ENCODE measurements around the gene C4A. TPM values are rescaled to one million over a fixed set of nuclear protein-coding genes. Genes with fewer than 3 reads are reported as not detected.

C4A gene
- total RNA-seq, 2 experiments from 2014 or later = 2.8 to 3.2 TPM

GRCh38 chr6:32050562-32050961 lies 68.7 kb downstream of the C4A start:
- no peak for ATAC-seq
- no peaks in the 10 kb centered on the region for H3K4me1 Mint-ChIP-seq (ENCODE audit: low read depth)
- no peaks in the 10 kb centered on the region for H3K9me3 Mint-ChIP-seq

More at GRCh38 chr6:32050562-32050961, 68.7 kb downstream of the C4A start:
- TF ChIP-seq CTCF (IDR thresholded peaks at IDR 0.05) = no peak
- no peak for DNase-seq
- intact Hi-C loops (cut with micrococcal nuclease) = no loop called here
- no peaks in the 10 kb centered on the region for H3K36me3 Mint-ChIP-seq (ENCODE audit: low read depth)
- no peak overlapping the region for H3K27ac Mint-ChIP-seq
- CTCF ChIA-PET = no interaction called here
- H3K4me3 Mint-ChIP-seq = no peak overlapping the region
- H3K27me3 Mint-ChIP-seq = peaks cover 3% of the 10 kb centered on the region
- POLR2A ChIA-PET = no interaction called here

Small RNA genes lying within 50 kb of the gene (microRNA-seq; reads per million reads assigned to microRNA genes)
- gene MIR1236 (ENCODE audit: borderline microRNAs expressed, borderline replicate concordance) = not detected

Other genes with a start within 250 kb of the C4A start
- 100 to 1,000 TPM; 334 to 346 TPM for gene CLIC1, start 245.5 kb upstream of the C4A start, total RNA-seq
- gene MSH5, start 242.1 kb upstream of the C4A start, total RNA-seq = 100 to 1,000 TPM in 1 of 2 experiments, 10 to 100 TPM in 1; 96.9 to 105 TPM
- 10 to 100 TPM; 13.6 to 18.7 TPM for gene SAPCD1, start 219.4 kb upstream of the C4A start, total RNA-seq
- 1 to 10 TPM; 1.6 TPM for gene VWA7, start 204.7 kb upstream of the C4A start, total RNA-seq
- gene VARS1, start 186.3 kb upstream of the C4A start, total RNA-seq = 100 to 1,000 TPM; 150 to 153 TPM
- 100 to 1,000 TPM; 117 to 120 TPM for gene LSM2, start 175.1 kb upstream of the C4A start, total RNA-seq
- gene HSPA1L, start 166.8 kb upstream of the C4A start, total RNA-seq = 1 to 10 TPM; 1.7 to 2.0 TPM
- gene HSPA1A, start 166.5 kb upstream of the C4A start, total RNA-seq = 10 to 100 TPM; 36.6 to 37.8 TPM
- gene HSPA1B, start 154.3 kb upstream of the C4A start, total RNA-seq = 10 to 100 TPM; 50.4 to 50.8 TPM
- 1 to 10 TPM; 8.7 to 9.8 TPM for gene NEU1, start 119.2 kb upstream of the C4A start, total RNA-seq
- gene SLC44A4, start 103.1 kb upstream of the C4A start, total RNA-seq = not detected
- gene EHMT2, start 84.4 kb upstream of the C4A start, total RNA-seq = 10 to 100 TPM; 55.4 to 56.8 TPM
- 1 to 10 TPM; 1.8 to 2.1 TPM for gene ZBTB12, start 80.0 kb upstream of the C4A start, total RNA-seq
- gene C2, start 54.3 kb upstream of the C4A start, total RNA-seq = 1 to 10 TPM in 1 of 2 experiments, under 1 TPM in 1; 0.99 to 1.4 TPM
- under 1 TPM; 0.43 to 0.45 TPM for gene CFB, start 36.0 kb upstream of the C4A start, total RNA-seq
- gene NELFE, start 23.1 kb upstream of the C4A start, total RNA-seq = 10 to 100 TPM; 60.5 to 61.0 TPM
- gene SKIC2, start 22.9 kb upstream of the C4A start, total RNA-seq = 10 to 100 TPM; 76.5 to 77.3 TPM
- 10 to 100 TPM; 13.0 to 13.1 TPM for gene DXO, start 9.9 kb upstream of the C4A start, total RNA-seq
- 1 to 10 TPM; 2.7 to 3.3 TPM for gene C4B, start 32.7 kb downstream of the C4A start, total RNA-seq
- under 1 TPM; 0.16 to 0.27 TPM for gene CYP21A2, start 56.4 kb downstream of the C4A start, total RNA-seq
- gene TNXB, start 127.3 kb downstream of the C4A start, total RNA-seq = 1 to 10 TPM; 1.8 to 3.7 TPM
- gene ATF6B, start 146.2 kb downstream of the C4A start, total RNA-seq = 10 to 100 TPM; 54.1 to 55.2 TPM
- 1 to 10 TPM; 5.3 to 5.8 TPM for gene FKBPL, start 148.2 kb downstream of the C4A start, total RNA-seq
- gene PRRT1, start 169.9 kb downstream of the C4A start, total RNA-seq = 1 to 10 TPM; 1.1 to 1.6 TPM
- 10 to 100 TPM; 14.4 to 21.7 TPM for gene PPT2, start 172.1 kb downstream of the C4A start, total RNA-seq
- 10 to 100 TPM; 13.3 to 14.0 TPM for gene EGFL8, start 182.5 kb downstream of the C4A start, total RNA-seq
- gene AGPAT1, start 194.0 kb downstream of the C4A start, total RNA-seq = 10 to 100 TPM; 24.6 to 28.7 TPM
- 10 to 100 TPM; 55.4 to 57.9 TPM for gene RNF5, start 196.3 kb downstream of the C4A start, total RNA-seq
- 10 to 100 TPM; 15.5 to 16.4 TPM for gene AGER, start 202.2 kb downstream of the C4A start, total RNA-seq
- 10 to 100 TPM; 59.6 to 64.2 TPM for gene PBX2, start 208.1 kb downstream of the C4A start, total RNA-seq
- 10 to 100 TPM; 67.8 to 68.7 TPM for gene GPSM3, start 210.6 kb downstream of the C4A start, total RNA-seq
- 1 to 10 TPM; 1.2 to 1.3 TPM for gene NOTCH4, start 242.0 kb downstream of the C4A start, total RNA-seq